Gastroesophageal sphincter (tissue), 4 donors: ENCODE data around the gene NAPB. TPM values are rescaled to one million over a fixed set of nuclear protein-coding genes. Genes with fewer than 3 reads are reported as not detected.

Experiments
- ATAC-seq: fragments of 150-250 bp; one replicate; pipeline ENCODE4 v1.9.1; 2016; ENCODE audit warnings: mild to moderate bottlenecking, moderate library complexity
- H3K27ac ChIP-seq, 4 donors: fragments of 200-600 bp; sonication (generic) in 3 of 4; 1 replicate in 3 of 4; 2 replicates in 1 of 4; pipeline ENCODE4 v1.5.1; 2016 to 2019
- H3K27me3 ChIP-seq: fragments of 200-600 bp; sonication (generic); one replicate; pipeline ENCODE4 v1.5.1; 2019
- H3K36me3 ChIP-seq, 2 donors: fragments of 200-600 bp; sonication (generic); one replicate each; pipeline ENCODE4 v1.5.1; 2019; ENCODE audit warnings: control low read depth in 1 of 2
- H3K4me1 ChIP-seq, 3 donors: fragments of 200-600 bp; sonication (generic); 1 replicate in 2 of 3; 2 replicates in 1 of 3; pipeline ENCODE4 v1.5.1; 2016 to 2019; ENCODE audit warnings: control low read depth in 2 of 3
- H3K4me3 ChIP-seq, 2 donors: fragments of 200-600 bp; sonication (generic); one replicate each; pipeline ENCODE4 v1.5.1; 2019; ENCODE audit warnings: mild to moderate bottlenecking in 1 of 2, moderate library complexity in 1 of 2
- H3K9me3 ChIP-seq, 3 donors: fragments of 200-600 bp; sonication (generic); one replicate each; pipeline ENCODE4 v1.5.1; 2017 to 2019; ENCODE audit warnings: control low read depth in 2 of 3
- CTCF ChIP-seq, 4 experiments: fragments of 200-600 bp in 2 of 4; fragments of 450-650 bp in 2 of 4; sonication (generic) in 1 of 4; IDR thresholded peaks; one replicate each; pipeline ENCODE4 v1.5.1; 2017 to 2019; ENCODE audit warnings: antibody characterized with exemption in 4 of 4, mild to moderate bottlenecking in 2 of 4, moderate library complexity in 2 of 4
- EP300 ChIP-seq: sonication (generic); formaldehyde crosslinking; IDR thresholded peaks from one replicate; pipeline ENCODE4 v1.6.1; 2017; ENCODE audit warnings: antibody characterized with exemption, mild to moderate bottlenecking
- POLR2A ChIP-seq, 2 donors: fragments of 450-650 bp; IDR thresholded peaks; one replicate each; pipeline ENCODE4 v1.6.1; 2017; ENCODE audit warnings: antibody characterized with exemption in 2 of 2, mild to moderate bottlenecking in 2 of 2, moderate library complexity in 1 of 2
- POLR2AphosphoS5 ChIP-seq: sonication (generic); formaldehyde crosslinking; IDR thresholded peaks from one replicate; pipeline ENCODE4 v1.6.1; 2017; ENCODE audit warnings: antibody characterized with exemption
- WGBS, 2 donors: methylation state at CpG; one replicate each; pipeline ENCODE4 v1.1.5; 2018; ENCODE audit warnings: low coverage in 1 of 2; 5-methylcytosine and 5-hydroxymethylcytosine counted together
- total RNA-seq, 4 donors: library from RNA; depleted of rRNA; stranded (reverse); fragments of >200 nt; gene quantifications; one replicate each; pipeline ENCODE4 v1.1.0, GENCODE V29; 2016

Gene NAPB
- total RNA-seq, 4 donors from 2014 or later, result 14.0 to 20.1 (median 18.1) TPM

DNA sequence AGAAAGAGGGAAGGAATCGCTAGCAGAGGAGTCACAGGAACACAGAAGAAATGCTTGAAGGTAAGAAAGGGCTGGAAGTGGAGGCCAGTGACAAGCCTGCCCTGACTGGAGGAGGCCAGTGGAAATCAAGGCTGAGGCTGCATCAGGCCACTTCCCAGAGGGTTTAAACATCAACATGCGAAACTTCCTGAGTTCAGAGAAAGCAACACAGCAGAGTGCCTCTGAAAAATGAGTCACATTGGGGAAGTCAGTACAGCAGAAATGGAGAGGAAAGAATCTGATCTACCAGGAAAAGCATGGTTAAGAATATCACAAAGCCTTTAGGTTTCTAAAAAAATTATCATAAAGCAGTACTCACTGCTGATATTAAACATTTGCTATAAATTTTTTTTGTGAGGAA, 23.3 kb downstream of the NAPB start:
- Histone ChIP-seq H3K4me1 (peaks cover 0 to 20% (median 3%) of the 10 kb centered on the region in 3 donors), H3K27me3 (no peaks in the 10 kb centered on the region), H3K4me3 (no peak overlapping the region), H3K9me3 (no peaks in the 10 kb centered on the region), H3K36me3 (peaks cover 0 to 45% of the 10 kb centered on the region in 2 donors), H3K27ac (no peak overlapping the region)
- WGBS, 2 donors, result 79 to 83% methylated on average over 2 of the region's 2 CpGs
- no peak for ATAC-seq
- TF ChIP-seq POLR2AphosphoS5 (no peak), EP300 (no peak)

GRCh38 chr20:23396950-23397627, 24.2 kb downstream of the NAPB start:
- no peak for TF ChIP-seq EP300
- TF ChIP-seq POLR2AphosphoS5, result no peak
- TF ChIP-seq CTCF (IDR thresholded peaks at IDR 0.05), result no peak
- H3K27me3 ChIP-seq, result no peaks in the 10 kb centered on the region
- 54 to 65% methylated on average over 5 to 6 of the region's 6 CpGs for WGBS, 2 donors
- H3K27ac ChIP-seq, result no peak overlapping the region
- H3K36me3 ChIP-seq, result peaks cover 0 to 52% of the 10 kb centered on the region in 2 donors
- ATAC-seq, result no peak
- H3K9me3 ChIP-seq, result no peaks in the 10 kb centered on the region
- H3K4me1 ChIP-seq, result peaks cover 0 to 20% (median 3%) of the 10 kb centered on the region in 3 donors
- H3K4me3 ChIP-seq, result no peak overlapping the region

GRCh38 chr20:23393996-23394775, 27.1 kb downstream of the NAPB start:
- WGBS, 2 donors, result 92 to 93% methylated on average over 3 to 4 of the region's 4 CpGs
- Histone ChIP-seq H3K4me1 (peaks cover 0 to 18% (median 3%) of the 10 kb centered on the region in 3 donors), H3K4me3 (no peak overlapping the region), H3K27me3 (no peaks in the 10 kb centered on the region), H3K27ac (no peak overlapping the region), H3K9me3 (no peaks in the 10 kb centered on the region), H3K36me3 (peaks cover 0 to 62% of the 10 kb centered on the region in 2 donors)
- ATAC-seq, result no peak
- TF ChIP-seq CTCF (IDR thresholded peaks at IDR 0.05), result no peak
- TF ChIP-seq POLR2AphosphoS5, result no peak
- no peak for TF ChIP-seq POLR2A (IDR thresholded peaks at IDR 0.05)
- TF ChIP-seq EP300, result no peak

- Histone ChIP-seq H3K4me3 (no peak overlapping the region), H3K27me3 (no peaks in the 10 kb centered on the region), H3K36me3 (peaks cover 0 to 72% of the 10 kb centered on the region in 2 donors), H3K9me3 (no peaks in the 10 kb centered on the region), H3K4me1 (peaks cover 0 to 1% (median 0%) of the 10 kb centered on the region in 3 donors), H3K27ac (no peak overlapping the region)
- WGBS, 2 donors, result 85 to 98% methylated on average over 4 of the region's 4 CpGs
- ATAC-seq, result no peak
- TF ChIP-seq EP300 (no peak), CTCF (IDR thresholded peaks at IDR 0.05) (no peak), POLR2AphosphoS5 (no peak), POLR2A (IDR thresholded peaks at IDR 0.05) (no peak)
Measured at GRCh38 chr20:23391707-23392310, 29.5 kb downstream of the NAPB start.

DNA sequence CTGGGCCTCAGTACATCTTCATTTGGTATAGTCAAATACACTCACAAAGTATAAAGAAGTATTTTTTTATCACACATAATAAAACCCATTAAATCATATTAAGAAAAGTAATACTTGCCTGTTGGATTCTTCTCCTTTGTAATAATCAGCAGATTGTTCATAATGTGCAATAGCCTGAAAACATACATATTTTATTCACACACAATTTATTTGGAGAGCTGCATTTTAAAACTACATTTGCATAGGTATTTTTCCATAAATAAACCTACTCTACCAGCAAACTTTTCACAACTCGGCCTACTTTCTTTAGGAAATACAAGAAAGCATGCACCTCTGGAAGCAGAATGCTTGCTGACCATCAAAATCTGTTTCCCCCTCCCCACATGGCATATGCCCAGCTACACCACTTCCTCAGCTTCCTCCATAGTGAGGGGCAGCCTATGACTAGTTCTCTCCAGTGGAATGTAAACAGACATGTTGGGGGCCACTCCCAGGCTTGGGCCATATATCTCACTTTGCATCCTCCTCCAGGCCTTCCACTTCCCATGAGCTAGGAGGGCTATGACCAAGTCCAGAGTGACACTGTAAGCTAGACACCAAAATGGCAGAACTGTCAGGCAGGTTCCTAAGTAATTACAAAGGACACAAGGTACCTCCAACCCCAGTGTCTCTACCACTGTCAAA, 31.1 kb downstream of the NAPB start:
- ATAC-seq, result no peak
- Histone ChIP-seq H3K4me1 (peaks cover 0 to 3% (median 0%) of the 10 kb centered on the region in 3 donors), H3K9me3 (no peaks in the 10 kb centered on the region), H3K27me3 (no peaks in the 10 kb centered on the region), H3K27ac (no peak overlapping the region), H3K36me3 (peaks cover 0 to 76% of the 10 kb centered on the region in 2 donors), H3K4me3 (no peak overlapping the region)
- 100% methylated on average over 1 of the region's 1 CpG for WGBS, 2 donors
- TF ChIP-seq POLR2AphosphoS5, result no peak
- TF ChIP-seq EP300, result no peak
- TF ChIP-seq POLR2A (IDR thresholded peaks at IDR 0.05), result no peak
- TF ChIP-seq CTCF (IDR thresholded peaks at IDR 0.05), result no peak
